DMS53 (cell line): Measurements from ENCODE around the gene SNCAIP.

Experiments
- DNase-seq: peaks from one replicate; lab custom pipeline; 2025; lab: John Stamatoyannopoulos, UW

The SNCAIP gene

GRCh38 chr5:122358372-122358979 lies 46.4 kb downstream of the SNCAIP start:
- no peak for DNase-seq

GRCh38 chr5:122362361-122362760 lies 50.3 kb downstream of the SNCAIP start:
- no peak for DNase-seq

DNA sequence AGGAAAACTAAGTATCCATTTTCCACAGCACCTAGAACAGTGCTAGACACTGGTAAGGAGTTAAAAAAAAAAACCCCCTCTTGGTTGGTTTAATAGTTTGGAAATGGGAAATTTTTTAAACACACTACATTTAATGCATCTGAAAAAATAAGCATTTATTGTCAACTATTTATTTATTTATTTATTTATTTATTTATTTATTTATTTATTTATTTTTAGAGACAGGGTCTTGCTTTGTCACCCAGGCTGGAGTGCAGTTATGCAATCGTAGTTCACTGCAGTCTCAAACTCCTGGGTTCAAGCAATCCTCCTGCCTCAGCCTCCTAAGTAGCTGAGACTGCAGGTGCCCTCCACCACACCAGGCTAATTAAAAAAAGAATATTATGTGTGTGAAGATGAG lies 51.6 kb downstream of the SNCAIP start:
- DNase-seq = no peak

DNA sequence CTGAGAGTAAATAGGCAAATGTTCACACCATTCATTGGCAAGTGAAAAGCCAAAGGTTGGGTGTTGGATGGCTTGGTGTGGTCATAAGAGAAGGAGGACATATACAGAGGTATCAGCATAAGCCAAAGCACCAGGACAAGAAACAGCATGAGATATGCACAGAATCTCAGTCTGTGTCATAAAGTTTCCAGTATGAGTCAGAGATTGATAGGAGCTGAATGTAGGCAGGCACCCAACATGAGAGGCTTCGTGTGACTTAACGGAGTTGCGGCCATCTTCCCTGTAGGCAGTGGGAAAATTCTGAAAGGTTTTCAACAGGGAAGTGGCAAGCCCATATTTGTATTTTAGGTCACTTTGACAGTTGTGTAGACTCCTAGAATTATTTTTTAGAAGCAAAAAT lies 54.5 kb downstream of the SNCAIP start:
- DNase-seq = no peak

- DNase-seq = no peak
These were observed 55.4 kb downstream of the SNCAIP start for GRCh38 chr5:122367456-122367855.

GRCh38 chr5:122368510-122369251 lies 56.6 kb downstream of the SNCAIP start:
- no peak for DNase-seq

GRCh38 chr5:122369253-122369815 lies 57.3 kb downstream of the SNCAIP start:
- DNase-seq = no peak

DNA sequence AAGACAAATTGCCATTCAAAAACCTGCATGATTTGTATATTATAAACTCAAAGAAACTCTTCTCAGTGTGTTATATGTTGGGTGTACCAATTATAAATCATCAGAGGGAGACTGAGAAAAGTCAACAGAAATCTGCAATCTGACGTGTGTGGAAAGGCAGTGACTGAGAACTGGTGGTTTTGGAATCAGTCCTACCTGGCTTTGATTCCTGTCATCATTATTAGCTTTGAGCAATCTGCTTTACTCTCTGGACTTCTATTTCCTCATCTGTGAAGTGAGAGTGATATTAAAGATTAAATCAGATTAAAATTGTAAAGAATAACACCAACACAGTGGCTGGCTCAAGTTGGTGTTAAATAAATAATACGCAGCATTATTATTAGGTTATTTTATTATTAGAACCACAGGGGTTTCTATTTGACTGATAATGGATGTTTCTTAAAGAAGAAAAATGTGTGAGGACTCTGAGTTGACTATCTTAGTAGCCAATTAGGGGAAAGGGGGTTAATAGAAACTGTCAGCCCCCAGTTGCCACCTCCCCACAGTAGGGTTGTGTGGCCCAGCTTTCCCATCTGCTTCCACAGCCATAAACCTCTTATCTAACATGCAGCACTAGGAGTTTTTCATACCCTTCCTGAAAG lies 59.6 kb downstream of the SNCAIP start:
- no peak for DNase-seq

- no peak for DNase-seq
These were observed 62.1 kb downstream of the SNCAIP start for GRCh38 chr5:122374110-122374509.

- no peak for DNase-seq
These were observed 63.8 kb downstream of the SNCAIP start for GRCh38 chr5:122375801-122376200.

DNA sequence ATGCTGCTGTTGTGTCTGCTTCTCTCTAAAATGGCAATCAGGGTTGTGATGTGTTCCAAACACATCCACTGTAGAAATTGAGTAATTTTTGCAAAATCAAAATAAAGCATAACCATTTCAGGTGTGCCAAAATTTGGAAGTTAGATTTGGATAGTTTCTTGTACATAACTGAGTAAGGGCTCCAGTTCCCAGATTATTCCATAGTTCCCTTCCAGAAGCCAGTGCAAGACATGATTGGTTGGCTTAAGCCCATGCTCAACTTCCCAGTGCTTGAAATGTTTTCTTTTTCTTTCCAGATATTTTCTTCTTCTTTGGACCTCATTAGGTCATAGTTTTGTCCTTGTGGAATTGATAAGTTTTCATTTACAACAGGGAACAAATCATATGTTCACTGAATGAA lies 64.2 kb downstream of the SNCAIP start:
- DNase-seq = no peak

- no peak for DNase-seq
These were observed 65.0 kb downstream of the SNCAIP start for GRCh38 chr5:122377026-122377425.

GRCh38 chr5:122382938-122383337 lies 70.9 kb downstream of the SNCAIP start:
- DNase-seq = peak; percentile 63

DNA sequence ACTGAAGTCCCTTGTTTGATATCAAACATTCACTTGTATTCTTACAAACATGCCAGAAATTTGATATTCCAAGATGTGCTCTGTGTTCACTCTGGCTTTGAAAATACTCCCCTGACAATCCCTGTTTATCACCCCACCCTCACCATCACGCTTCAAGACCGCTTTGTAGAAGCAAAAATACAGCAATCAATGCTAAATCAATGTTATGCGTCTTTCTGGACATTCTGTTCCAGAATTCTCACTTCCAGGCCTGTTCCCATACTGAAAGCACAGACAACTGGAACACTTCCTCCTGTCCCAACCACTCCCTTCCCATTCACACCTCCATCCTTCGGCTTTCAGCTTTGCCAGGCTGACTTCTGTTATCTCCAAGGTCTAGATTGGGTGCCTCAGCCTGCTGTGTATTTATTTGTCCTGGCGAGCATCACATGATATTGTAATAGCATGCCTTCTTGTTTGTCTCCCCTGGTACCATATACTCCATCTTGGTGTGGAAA lies 72.8 kb downstream of the SNCAIP start:
- no peak for DNase-seq

GRCh38 chr5:122385286-122385685 lies 73.2 kb downstream of the SNCAIP start:
- no peak for DNase-seq

- no peak for DNase-seq
These were observed 73.8 kb downstream of the SNCAIP start for GRCh38 chr5:122385808-122386207.

GRCh38 chr5:122390154-122390553 lies 78.1 kb downstream of the SNCAIP start:
- no peak for DNase-seq

DNA sequence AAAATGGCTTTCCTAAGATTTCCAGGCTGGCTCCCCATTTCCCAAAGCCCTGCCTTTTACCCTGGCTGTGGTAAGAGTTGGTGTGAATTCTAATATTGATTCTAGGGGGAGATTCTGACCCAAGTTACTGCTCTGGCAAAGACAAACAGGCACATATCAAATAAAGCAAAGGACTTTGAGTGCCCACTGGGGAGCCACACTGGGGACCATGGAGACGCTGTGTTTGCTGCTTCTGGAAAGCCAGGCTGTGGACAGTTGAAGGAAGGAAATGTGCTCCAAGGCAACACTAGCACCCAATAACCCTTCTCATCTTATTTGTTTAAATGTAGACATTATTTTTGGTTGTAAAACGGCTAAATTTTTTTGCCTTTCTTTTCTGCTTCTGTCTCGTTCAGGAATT lies 78.7 kb downstream of the SNCAIP start:
- DNase-seq = no peak

DNA sequence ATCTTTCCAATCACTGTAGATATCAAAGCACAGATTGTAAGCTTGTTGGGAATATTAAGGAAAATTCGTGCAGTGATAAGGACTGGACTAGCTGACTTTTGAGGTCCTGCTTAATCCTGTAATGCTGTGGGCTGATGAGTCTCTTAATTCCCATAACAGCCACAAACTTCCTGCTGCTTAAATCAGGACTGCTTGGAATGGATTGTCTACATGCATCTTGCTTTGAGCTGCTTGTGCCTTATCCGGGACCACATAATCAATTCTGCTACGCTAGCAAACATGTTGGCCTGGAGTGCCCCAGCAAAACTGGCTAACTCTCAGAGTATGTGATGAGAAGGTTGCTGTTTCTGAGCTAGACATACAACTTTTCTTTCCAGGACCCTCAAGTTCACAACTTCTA lies 79.6 kb downstream of the SNCAIP start:
- no peak for DNase-seq

DNA sequence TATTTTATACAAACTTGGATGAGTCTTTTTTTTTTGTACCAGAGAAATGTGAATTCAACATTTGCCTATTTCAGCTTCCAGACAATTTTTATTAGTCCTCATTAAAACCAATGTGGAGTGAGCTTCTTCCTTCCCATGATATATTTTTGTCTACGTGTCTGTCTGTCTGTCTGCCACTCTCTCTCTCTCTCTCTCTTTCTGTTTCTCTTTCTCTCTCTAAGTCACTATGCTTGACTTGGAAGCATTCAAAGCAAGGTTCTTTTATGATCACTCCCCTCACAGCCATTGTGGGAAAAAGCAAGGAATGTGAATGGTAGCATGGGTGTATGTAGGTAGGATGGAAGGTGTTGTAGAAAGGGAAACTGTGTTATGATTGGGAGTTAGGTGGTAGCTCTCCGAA lies 80.2 kb downstream of the SNCAIP start:
- DNase-seq = no peak

DNA sequence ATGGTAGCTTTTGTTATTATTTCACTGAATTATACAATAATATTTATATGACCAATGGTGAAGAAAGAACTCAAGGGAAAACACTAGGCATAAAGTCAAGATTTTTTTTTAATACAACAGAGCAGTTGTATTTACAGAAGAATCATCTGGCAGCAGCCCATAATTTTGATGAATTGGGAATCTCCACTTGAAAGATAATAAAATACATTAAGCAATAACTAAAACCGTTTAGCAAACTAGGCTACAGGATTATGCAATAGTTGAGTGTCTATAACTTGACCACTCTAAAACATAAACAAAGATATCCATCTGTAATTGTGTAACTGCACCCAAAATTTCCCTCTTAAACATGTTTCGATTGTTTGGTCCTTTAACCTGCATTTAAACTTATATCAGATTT lies 80.8 kb downstream of the SNCAIP start:
- DNase-seq = no peak

GRCh38 chr5:122394284-122394930 lies 82.4 kb downstream of the SNCAIP start:
- DNase-seq = no peak
